Type B pancreatic cell (in vitro differentiated cells): ENCODE results near the gene MCC. TPM values are rescaled to one million over a fixed set of nuclear protein-coding genes. Genes with fewer than 3 reads are reported as not detected.

Experiments
- DNase-seq: peaks from one replicate; pipeline ENCODE4 v3.0.0; 2021; ENCODE audit warnings: mixed read lengths; ENCODE audit not compliant: unreplicated experiment; ENCODE audit errors: extremely low spot score
- H3K27ac Mint-ChIP-seq: 2 replicates; pipeline ENCODE4 v1.8.0; 2021; ENCODE audit warnings: mild to moderate bottlenecking, mixed read lengths
- H3K27me3 Mint-ChIP-seq: 2 replicates; pipeline ENCODE4 v1.8.0; 2021; ENCODE audit warnings: mixed read lengths
- H3K36me3 Mint-ChIP-seq: 2 replicates; pipeline ENCODE4 v1.8.0; 2021; ENCODE audit warnings: mixed read lengths
- H3K4me1 Mint-ChIP-seq: one replicate; pipeline ENCODE4 v1.8.0; 2021; ENCODE audit warnings: mixed read lengths; ENCODE audit not compliant: unreplicated experiment
- H3K4me3 Mint-ChIP-seq: 2 replicates; pipeline ENCODE4 v1.8.0; 2021; ENCODE audit warnings: mild to moderate bottlenecking, mixed read lengths
- H3K9me3 Mint-ChIP-seq: 2 replicates; pipeline ENCODE4 v1.8.0; 2021; ENCODE audit warnings: mixed read lengths
- total RNA-seq: library from RNA; stranded (reverse); gene quantifications from 2 replicates; pipeline ENCODE4 v1.2.1, GENCODE V29; 2021; ENCODE audit warnings: low replicate concordance
- TF ChIP-seq, protein P1 (sequence below): fragments of 200-600 bp; sonication (generic); conservative IDR thresholded peaks from 2 replicates; pipeline ENCODE4 v1.5.0; 2021; ENCODE audit warnings: antibody characterized with exemption, mild to moderate bottlenecking

Gene MCC
- total RNA-seq, 1 donor from 2014 or later = 24.0 TPM

DNA sequence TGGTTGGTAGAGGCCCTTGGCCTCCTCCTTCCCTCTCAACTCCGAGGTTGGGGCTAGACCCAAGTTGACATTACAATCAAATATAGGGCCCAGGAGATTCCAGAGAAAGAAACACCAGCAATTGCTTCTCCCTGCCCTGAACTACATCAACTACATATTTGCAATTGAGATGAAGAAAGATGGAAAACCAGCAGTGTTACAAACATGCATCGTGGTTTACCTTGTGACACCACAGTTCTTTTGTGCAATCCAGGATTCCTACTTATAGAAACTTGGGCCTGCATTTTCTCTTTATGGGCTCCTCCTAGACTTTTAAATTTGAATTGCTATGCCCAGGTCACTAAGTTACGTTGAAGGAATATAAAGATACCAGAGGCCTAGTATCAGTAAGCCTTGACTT is 384.9 kb downstream of the MCC start:
- Mint-ChIP-seq H3K36me3 (peaks cover 19% of the 10 kb centered on the region), H3K9me3 (peaks cover 7% of the 10 kb centered on the region), H3K4me1 (peaks cover 9% of the 10 kb centered on the region), H3K27ac (no peak overlapping the region), H3K4me3 (no peak overlapping the region), H3K27me3 (no peaks in the 10 kb centered on the region)
- TF ChIP-seq, protein P1, sequence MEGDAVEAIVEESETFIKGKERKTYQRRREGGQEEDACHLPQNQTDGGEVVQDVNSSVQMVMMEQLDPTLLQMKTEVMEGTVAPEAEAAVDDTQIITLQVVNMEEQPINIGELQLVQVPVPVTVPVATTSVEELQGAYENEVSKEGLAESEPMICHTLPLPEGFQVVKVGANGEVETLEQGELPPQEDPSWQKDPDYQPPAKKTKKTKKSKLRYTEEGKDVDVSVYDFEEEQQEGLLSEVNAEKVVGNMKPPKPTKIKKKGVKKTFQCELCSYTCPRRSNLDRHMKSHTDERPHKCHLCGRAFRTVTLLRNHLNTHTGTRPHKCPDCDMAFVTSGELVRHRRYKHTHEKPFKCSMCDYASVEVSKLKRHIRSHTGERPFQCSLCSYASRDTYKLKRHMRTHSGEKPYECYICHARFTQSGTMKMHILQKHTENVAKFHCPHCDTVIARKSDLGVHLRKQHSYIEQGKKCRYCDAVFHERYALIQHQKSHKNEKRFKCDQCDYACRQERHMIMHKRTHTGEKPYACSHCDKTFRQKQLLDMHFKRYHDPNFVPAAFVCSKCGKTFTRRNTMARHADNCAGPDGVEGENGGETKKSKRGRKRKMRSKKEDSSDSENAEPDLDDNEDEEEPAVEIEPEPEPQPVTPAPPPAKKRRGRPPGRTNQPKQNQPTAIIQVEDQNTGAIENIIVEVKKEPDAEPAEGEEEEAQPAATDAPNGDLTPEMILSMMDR = no peak
- no peak for DNase-seq

DNA sequence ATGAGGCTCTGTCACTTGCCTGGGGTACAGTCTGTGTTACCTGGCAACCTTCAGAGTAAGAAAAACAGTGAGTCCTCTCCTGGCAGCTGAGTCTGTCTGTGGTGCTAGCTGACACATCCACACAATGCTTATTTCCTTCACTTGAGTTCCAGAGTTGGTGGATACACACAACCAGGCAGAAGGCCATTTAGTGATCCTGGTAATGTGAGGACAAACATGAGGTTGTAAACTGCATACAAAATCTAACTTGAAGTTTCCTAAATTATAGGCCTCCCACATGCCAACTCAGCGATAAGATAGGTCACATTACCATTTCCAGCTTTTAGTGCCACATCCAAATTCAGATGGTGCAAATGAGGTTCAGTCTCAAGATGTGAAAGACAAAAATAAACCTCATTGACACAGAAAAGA is 386.1 kb downstream of the MCC start:
- Mint-ChIP-seq H3K4me1 (peaks cover 9% of the 10 kb centered on the region), H3K9me3 (peaks cover 7% of the 10 kb centered on the region), H3K27ac (no peak overlapping the region), H3K27me3 (no peaks in the 10 kb centered on the region), H3K4me3 (no peak overlapping the region), H3K36me3 (peaks cover 19% of the 10 kb centered on the region)
- TF ChIP-seq, protein P1 = no peak
- no peak for DNase-seq

DNA sequence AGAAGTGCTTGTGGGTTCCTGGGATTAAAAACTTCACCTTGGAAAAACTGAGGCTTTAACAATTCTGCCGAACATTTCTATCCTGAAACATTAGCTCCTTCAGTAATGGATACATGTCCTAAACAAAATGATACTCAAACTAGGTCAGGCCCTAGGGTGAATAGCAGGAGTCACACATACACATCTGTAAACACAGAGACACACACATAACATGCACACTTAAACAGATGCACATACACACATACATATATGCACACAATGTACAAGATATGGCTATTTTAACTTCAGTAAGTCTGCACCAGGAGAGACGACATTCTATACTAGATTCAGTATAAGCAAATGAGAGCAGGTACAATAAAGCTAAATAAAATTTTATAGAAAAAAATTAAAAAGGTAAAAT is 387.3 kb downstream of the MCC start:
- no peak for DNase-seq
- H3K4me3 Mint-ChIP-seq = no peak overlapping the region
- peaks cover 19% of the 10 kb centered on the region for H3K36me3 Mint-ChIP-seq
- TF ChIP-seq, protein P1 = no peak
- no peaks in the 10 kb centered on the region for H3K27me3 Mint-ChIP-seq
- H3K4me1 Mint-ChIP-seq = peaks cover 9% of the 10 kb centered on the region
- no peak overlapping the region for H3K27ac Mint-ChIP-seq
- peaks cover 7% of the 10 kb centered on the region for H3K9me3 Mint-ChIP-seq

DNA sequence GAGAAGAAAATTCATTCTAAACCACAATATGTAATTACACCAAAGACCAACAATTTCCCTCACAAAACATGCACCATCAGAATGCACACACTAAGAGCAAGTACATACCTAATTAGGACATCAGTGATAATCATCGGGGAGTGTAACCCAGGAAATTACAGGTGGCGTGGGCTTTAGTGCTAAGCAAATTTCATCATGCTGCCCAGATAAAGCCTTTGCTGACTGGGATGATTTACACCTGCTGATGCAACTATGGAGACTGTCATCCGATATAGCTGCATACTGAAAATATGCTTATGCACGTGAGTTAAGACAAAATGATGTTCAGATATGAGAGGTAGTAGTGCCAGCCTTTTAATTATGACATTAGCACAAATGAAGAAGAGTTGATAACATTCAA is 388.4 kb downstream of the MCC start:
- no peaks in the 10 kb centered on the region for H3K27me3 Mint-ChIP-seq
- no peak overlapping the region for H3K27ac Mint-ChIP-seq
- no peak for DNase-seq
- peaks cover 12% of the 10 kb centered on the region for H3K36me3 Mint-ChIP-seq
- no peak overlapping the region for H3K4me3 Mint-ChIP-seq
- H3K4me1 Mint-ChIP-seq = peaks cover 6% of the 10 kb centered on the region
- no peaks in the 10 kb centered on the region for H3K9me3 Mint-ChIP-seq
- TF ChIP-seq, protein P1 = no peak

DNA sequence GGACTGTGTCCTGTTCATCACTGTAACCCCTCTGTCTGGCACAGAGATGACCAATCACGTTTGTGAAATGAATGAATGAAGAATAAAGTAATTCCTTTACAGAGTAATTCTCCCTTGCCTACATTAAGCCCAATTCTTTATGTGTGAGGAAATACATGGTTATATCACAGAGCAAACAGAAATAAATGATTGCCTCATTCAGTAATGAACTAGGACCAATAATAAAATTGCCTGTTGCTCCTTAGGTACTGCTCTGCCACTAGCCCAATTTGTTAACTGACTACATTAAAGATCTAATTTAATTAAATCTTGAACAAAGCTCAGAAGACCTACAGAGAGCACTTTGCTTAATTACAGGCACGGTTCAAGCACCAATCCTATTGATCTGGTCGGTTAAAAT is 389.9 kb downstream of the MCC start:
- TF ChIP-seq, protein P1 = no peak
- Mint-ChIP-seq H3K4me3 (no peak overlapping the region), H3K4me1 (peaks cover 4% of the 10 kb centered on the region), H3K36me3 (peaks cover 10% of the 10 kb centered on the region), H3K27me3 (no peaks in the 10 kb centered on the region), H3K27ac (no peak overlapping the region), H3K9me3 (no peaks in the 10 kb centered on the region)
- DNase-seq = no peak

DNA sequence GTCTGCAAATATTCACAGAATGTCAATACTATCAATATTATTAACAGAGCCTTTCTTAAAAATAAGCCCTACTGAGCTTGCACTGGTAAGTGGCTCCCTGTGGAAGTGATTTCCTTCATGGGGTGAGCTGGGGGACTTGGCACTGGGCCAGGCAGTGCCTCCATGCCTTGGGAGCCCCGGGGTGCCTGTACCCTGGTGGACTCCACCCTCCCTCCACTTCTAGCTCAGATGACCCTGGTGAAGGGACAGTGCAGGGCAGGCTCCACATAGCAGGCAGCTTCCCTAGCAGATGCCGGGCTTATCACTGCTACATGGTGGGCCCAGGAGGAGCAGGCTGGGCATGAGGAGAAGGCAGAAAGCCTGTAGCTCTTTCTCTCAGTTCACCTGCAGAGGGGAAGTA is 392.4 kb downstream of the MCC start:
- no peaks in the 10 kb centered on the region for H3K27me3 Mint-ChIP-seq
- TF ChIP-seq, protein P1 = no peak
- no peak overlapping the region for H3K27ac Mint-ChIP-seq
- no peak for DNase-seq
- peaks cover 6% of the 10 kb centered on the region for H3K4me1 Mint-ChIP-seq
- no peak overlapping the region for H3K4me3 Mint-ChIP-seq
- peaks cover 3% of the 10 kb centered on the region for H3K36me3 Mint-ChIP-seq
- no peaks in the 10 kb centered on the region for H3K9me3 Mint-ChIP-seq
